Gastroesophageal sphincter (tissue), 3 donors: ENCODE measurements around the gene ACOT11.

ENCODE experiments used
- POLR2A ChIP-seq, 2 donors: fragments of 450-650 bp; IDR thresholded peaks; one replicate each; pipeline ENCODE4 v1.6.1; 2017; ENCODE audit warnings: antibody characterized with exemption in 2 of 2, mild to moderate bottlenecking in 2 of 2, moderate library complexity in 1 of 2
- POLR2AphosphoS5 ChIP-seq: sonication (generic); formaldehyde crosslinking; IDR thresholded peaks from one replicate; pipeline ENCODE4 v1.6.1; 2017; ENCODE audit warnings: antibody characterized with exemption
- TF ChIP-seq, protein P1 (sequence below), 4 experiments: fragments of 200-600 bp in 2 of 4; fragments of 450-650 bp in 2 of 4; sonication (generic) in 1 of 4; IDR thresholded peaks; one replicate each; pipeline ENCODE4 v1.5.1; 2017 to 2019; ENCODE audit warnings: antibody characterized with exemption in 4 of 4, mild to moderate bottlenecking in 2 of 4, moderate library complexity in 2 of 4

DNA sequence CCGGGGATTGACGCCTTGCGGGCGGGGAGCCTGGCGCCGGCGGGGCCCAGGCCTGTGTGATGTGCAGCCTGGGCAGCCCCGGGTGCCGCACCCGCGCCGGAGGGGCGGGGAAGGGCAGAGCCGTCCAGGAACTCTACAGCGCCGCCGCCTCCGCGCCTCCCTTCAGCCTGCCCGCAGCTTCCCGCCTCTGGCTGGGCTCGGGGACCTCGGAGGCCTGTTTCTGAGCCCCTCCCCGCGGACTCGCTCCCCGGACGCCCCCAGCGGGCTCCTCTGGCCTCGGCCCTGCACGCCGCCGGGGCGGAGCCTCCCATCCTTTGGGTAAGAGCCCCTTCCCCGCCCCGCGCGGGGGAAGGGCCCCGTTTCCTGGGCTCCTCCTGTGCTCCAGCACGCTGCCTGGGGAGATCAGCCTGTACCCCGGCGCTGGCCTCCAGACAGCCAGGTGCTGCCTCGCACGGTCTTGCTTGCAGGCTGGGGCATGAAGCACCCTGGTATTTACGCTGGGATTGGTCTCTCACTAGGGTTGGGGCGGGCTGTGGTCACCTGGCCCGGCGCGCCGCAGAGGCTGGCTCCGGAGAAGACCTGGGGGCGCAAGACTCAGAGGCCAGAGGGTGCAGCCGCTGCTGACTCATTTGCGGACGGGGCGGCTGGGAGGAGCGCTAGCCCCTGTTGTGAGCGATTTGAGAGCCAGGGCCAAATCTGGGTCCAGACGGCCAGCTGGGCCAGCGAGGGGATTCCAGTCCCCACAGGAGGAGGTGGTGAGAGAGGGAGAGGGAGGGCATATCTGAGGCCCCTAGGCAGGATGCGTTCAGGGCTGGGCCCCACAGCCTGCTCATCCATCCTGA is 5.7 kb upstream of the ACOT11 start:
- TF ChIP-seq POLR2A (IDR thresholded peaks at IDR 0.05) (peak in 1 of 2 donors; percentile 11), POLR2AphosphoS5 (no peak)
- TF ChIP-seq, protein P1, sequence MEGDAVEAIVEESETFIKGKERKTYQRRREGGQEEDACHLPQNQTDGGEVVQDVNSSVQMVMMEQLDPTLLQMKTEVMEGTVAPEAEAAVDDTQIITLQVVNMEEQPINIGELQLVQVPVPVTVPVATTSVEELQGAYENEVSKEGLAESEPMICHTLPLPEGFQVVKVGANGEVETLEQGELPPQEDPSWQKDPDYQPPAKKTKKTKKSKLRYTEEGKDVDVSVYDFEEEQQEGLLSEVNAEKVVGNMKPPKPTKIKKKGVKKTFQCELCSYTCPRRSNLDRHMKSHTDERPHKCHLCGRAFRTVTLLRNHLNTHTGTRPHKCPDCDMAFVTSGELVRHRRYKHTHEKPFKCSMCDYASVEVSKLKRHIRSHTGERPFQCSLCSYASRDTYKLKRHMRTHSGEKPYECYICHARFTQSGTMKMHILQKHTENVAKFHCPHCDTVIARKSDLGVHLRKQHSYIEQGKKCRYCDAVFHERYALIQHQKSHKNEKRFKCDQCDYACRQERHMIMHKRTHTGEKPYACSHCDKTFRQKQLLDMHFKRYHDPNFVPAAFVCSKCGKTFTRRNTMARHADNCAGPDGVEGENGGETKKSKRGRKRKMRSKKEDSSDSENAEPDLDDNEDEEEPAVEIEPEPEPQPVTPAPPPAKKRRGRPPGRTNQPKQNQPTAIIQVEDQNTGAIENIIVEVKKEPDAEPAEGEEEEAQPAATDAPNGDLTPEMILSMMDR (IDR thresholded peaks at IDR 0.05), result peak in 3 of 4 experiments; percentile 18 to 47 (median 24)
